GM23248 (cell line): ENCODE results near the gene RHBDF2. TPM values are rescaled to one million over a fixed set of nuclear protein-coding genes. Genes with fewer than 3 reads are reported as not detected.
"Not testable (repeated sequence)": the region's sequence is repeated elsewhere in the genome, so short reads cannot be mapped to it uniquely, and the experiment has no call there.

Source experiments
- DNase-seq: peaks from one replicate; pipeline ENCODE4 v3.0.0-alpha.2; 2015
- H2AFZ ChIP-seq: fragments of 200-600 bp; sonication (generic); 2 replicates; pipeline ENCODE4 v1.6.1; 2016; ENCODE audit warnings: antibody characterized with exemption
- H3F3A ChIP-seq: fragments of 200-600 bp; sonication (generic); 2 replicates; pipeline ENCODE4 v1.6.1; 2016; ENCODE audit warnings: mild to moderate bottlenecking, antibody characterized with exemption, mixed run types; ENCODE audit not compliant: insufficient read depth
- H3K27ac ChIP-seq: fragments of 200-600 bp; sonication (generic); 2 replicates; pipeline ENCODE4 v1.5.1; 2016; ENCODE audit warnings: mild to moderate bottlenecking
- H3K27me3 ChIP-seq: fragments of 200-600 bp; sonication (generic); replicated peaks from 2 replicates; pipeline ENCODE4 v1.6.1; 2016; ENCODE audit warnings: mild to moderate bottlenecking; ENCODE audit not compliant: insufficient read depth
- H3K36me3 ChIP-seq: fragments of 200-600 bp; sonication (generic); 2 replicates; pipeline ENCODE4 v1.6.1; 2016; ENCODE audit warnings: low read depth, mild to moderate bottlenecking
- H3K4me1 ChIP-seq: fragments of 200-600 bp; sonication (generic); 2 replicates; pipeline ENCODE4 v1.6.1; 2016; ENCODE audit warnings: mild to moderate bottlenecking; ENCODE audit not compliant: insufficient read depth
- H3K4me2 ChIP-seq: fragments of 200-600 bp; sonication (generic); one replicate; pipeline ENCODE4 v1.6.1; 2016; ENCODE audit warnings: mild to moderate bottlenecking; ENCODE audit not compliant: unreplicated experiment
- H3K4me3 ChIP-seq: fragments of 200-600 bp; sonication (generic); 2 replicates; pipeline ENCODE4 v1.5.1; 2016; ENCODE audit warnings: mild to moderate bottlenecking
- H3K79me2 ChIP-seq: fragments of 200-600 bp; sonication (generic); 2 replicates; pipeline ENCODE4 v1.6.1; 2016; ENCODE audit warnings: mild to moderate bottlenecking; ENCODE audit not compliant: insufficient read depth
- H3K9ac ChIP-seq: fragments of 200-600 bp; sonication (generic); 2 replicates; pipeline ENCODE4 v1.6.1; 2016; ENCODE audit warnings: mild to moderate bottlenecking
- H3K9me2 ChIP-seq: fragments of 200-600 bp; sonication (generic); 2 replicates; pipeline ENCODE4 v1.6.1; 2016; ENCODE audit warnings: mixed run types, mild to moderate bottlenecking, moderate library complexity; ENCODE audit not compliant: insufficient read depth
- H3K9me3 ChIP-seq: fragments of 200-600 bp; sonication (generic); one replicate; pipeline ENCODE4 v1.6.1; 2017; ENCODE audit warnings: low read depth
- H4K20me1 ChIP-seq: fragments of 200-600 bp; sonication (generic); 2 replicates; pipeline ENCODE4 v1.6.0; 2016; ENCODE audit not compliant: insufficient read depth
- EZH2 ChIP-seq: fragments of 200-600 bp; sonication (generic); IDR thresholded peaks from 2 replicates; pipeline ENCODE4 v1.6.1; 2018; ENCODE audit warnings: antibody characterized with exemption, mild to moderate bottlenecking; ENCODE audit not compliant: insufficient read depth, poor library complexity, severe bottlenecking
- EZH2phosphoT487 ChIP-seq: fragments of 200-600 bp; sonication (generic); IDR thresholded peaks from 2 replicates; pipeline ENCODE4 v1.6.1; 2018; ENCODE audit warnings: antibody characterized with exemption, moderate library complexity, mild to moderate bottlenecking, low read depth; ENCODE audit not compliant: insufficient read depth
- WGBS, 2 experiments: methylation state at CpG; one replicate each; pipeline ENCODE4 v1.1.6; 2015 to 2017; ENCODE audit warnings: low lambda C conversion rate in 2 of 2, low coverage in 1 of 2; ENCODE audit errors: missing lambda C conversion rate in 2 of 2; 5-methylcytosine and 5-hydroxymethylcytosine counted together
- in situ Hi-C: fragments of 300-500 bp; cut with MboI; formaldehyde crosslinking; loops from 2 replicates; pipeline ENCODE4 v1.15.0; 2020
- polyA plus RNA-seq: library from polyadenylated mRNA; unstranded; fragments of >200 nt; fragmentation: Nextera tagmentation; extraction: Ambion mirVana; gene quantifications from 2 replicates; pipeline ENCODE4 v1.2.1, GENCODE V29; 2016
- total RNA-seq: library from RNA; depleted of rRNA; stranded (reverse); fragments of >200 nt; shearing (Covaris generic); gene quantifications from 2 replicates; pipeline ENCODE4 v1.2.3, GENCODE V29; 2014

The RHBDF2 gene
- total and polyA plus RNA-seq, 2 experiments from 2014 or later: 8.9 to 12.7 TPM

- Histone ChIP-seq H4K20me1 (no peaks in the 10 kb centered on the region), H3K9me2 (no peaks in the 10 kb centered on the region), H3K4me1 (peaks cover 31% of the 10 kb centered on the region), H2AFZ (peak overlapping the region; percentile 61), H3K9ac (peak overlapping the region; percentile 82), H3K36me3 (no peaks in the 10 kb centered on the region), H3K79me2 (no peaks in the 10 kb centered on the region), H3K4me3 (peak overlapping the region; percentile 9; the same call in 1 of the 2 replicates), H3K27me3 (no peaks in the 10 kb centered on the region), H3K9me3 (no peaks in the 10 kb centered on the region), H3F3A (peaks cover 5% of the 10 kb centered on the region; the same call in 1 of the 2 replicates), H3K27ac (peak overlapping the region; percentile 94), H3K4me2 (peak overlapping the region; percentile 57)
- no peak for TF ChIP-seq EZH2
- TF ChIP-seq EZH2phosphoT487: no peak
- in situ Hi-C loops: no loop called here
- WGBS, 2 experiments: 2 to 3% methylated on average over 14 to 16 of the region's 20 CpGs
- peak; percentile 96 for DNase-seq
Observed at GRCh38 chr17:76529224-76530094, 28.2 kb upstream of the RHBDF2 start.

DNA sequence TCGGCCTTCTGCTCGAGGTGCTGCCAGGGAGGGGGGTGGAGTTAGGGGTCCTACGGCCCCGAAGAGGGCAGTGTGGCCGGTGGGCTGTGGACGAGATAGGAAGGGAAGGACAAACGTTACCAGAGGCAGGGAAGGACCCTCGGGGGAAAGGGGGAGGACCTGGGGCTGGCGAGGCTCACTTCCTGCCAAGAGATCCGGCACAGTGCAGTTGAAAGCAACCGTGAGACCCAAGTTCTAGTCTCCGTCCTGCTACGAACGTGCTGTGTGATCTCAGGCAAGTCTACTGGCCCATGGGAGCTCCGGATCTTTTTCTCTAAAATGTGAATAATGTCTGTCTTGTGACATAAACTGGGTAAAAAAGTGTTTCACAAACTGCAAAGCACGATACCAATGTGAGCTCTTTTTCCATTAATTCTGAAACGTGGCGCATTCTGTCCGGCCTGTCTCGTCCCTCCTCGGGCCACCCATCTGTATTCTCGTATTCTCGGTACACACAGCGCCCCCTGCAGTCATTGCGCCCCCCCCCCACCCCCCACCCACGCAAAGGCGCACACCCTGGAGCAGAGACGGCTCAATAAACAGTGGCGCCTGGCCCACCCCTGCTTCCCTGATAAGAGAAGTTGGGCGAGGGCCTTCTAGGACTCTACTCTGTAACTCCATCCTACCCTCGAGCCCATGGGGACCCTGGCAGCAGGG is 27.5 kb upstream of the RHBDF2 start:
- H3K4me3 ChIP-seq: no peak overlapping the region
- H2AFZ ChIP-seq: peak overlapping the region; percentile 61
- no peak for TF ChIP-seq EZH2
- no peak for TF ChIP-seq EZH2phosphoT487
- WGBS, 2 experiments: 41 to 42% methylated on average over 28 to 31 of the region's 31 CpGs
- in situ Hi-C loops: no loop called here
- no peaks in the 10 kb centered on the region for H3K9me2 ChIP-seq
- DNase-seq: peak; percentile 71
- peak overlapping the region; percentile 53 for H3K4me2 ChIP-seq
- H3K9ac ChIP-seq: peak overlapping the region; percentile 82
- H3F3A ChIP-seq: peaks cover 5% of the 10 kb centered on the region; the same call in 1 of the 2 replicates
- no peaks in the 10 kb centered on the region for H3K36me3 ChIP-seq
- no peaks in the 10 kb centered on the region for H3K27me3 ChIP-seq
- peak overlapping the region; percentile 94 for H3K27ac ChIP-seq
- H4K20me1 ChIP-seq: no peaks in the 10 kb centered on the region
- no peaks in the 10 kb centered on the region for H3K9me3 ChIP-seq
- no peaks in the 10 kb centered on the region for H3K79me2 ChIP-seq
- H3K4me1 ChIP-seq: peaks cover 32% of the 10 kb centered on the region

DNA sequence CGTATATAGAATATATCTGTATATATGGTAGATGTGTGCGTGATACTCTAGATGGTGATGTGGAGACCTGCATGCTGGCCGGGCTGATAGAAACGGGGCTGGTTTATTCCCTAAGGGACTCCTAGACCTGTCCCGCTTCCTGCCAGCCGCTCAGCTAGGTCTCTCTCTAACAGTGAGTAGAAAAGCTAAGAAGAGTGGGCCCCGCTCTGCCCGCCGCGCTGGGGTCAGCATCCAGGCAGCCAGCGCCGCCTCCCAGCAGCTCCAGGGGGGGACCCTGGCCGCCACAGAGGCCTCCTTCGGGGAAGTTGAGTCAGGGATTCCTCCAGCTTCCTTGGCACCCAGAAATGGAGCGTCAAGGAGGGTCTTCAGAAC is 26.9 kb upstream of the RHBDF2 start:
- H2AFZ ChIP-seq: peak overlapping the region; percentile 61; the same call in 1 of the 2 replicates
- peak overlapping the region; percentile 94 for H3K27ac ChIP-seq
- H3K9me2 ChIP-seq: no peaks in the 10 kb centered on the region
- peaks cover 32% of the 10 kb centered on the region for H3K4me1 ChIP-seq
- H3K79me2 ChIP-seq: no peaks in the 10 kb centered on the region
- 92 to 93% methylated on average over 15 of the region's 15 CpGs for WGBS, 2 experiments
- peaks cover 5% of the 10 kb centered on the region; the same call in 1 of the 2 replicates for H3F3A ChIP-seq
- no peaks in the 10 kb centered on the region for H3K27me3 ChIP-seq
- H3K9ac ChIP-seq: peak overlapping the region; percentile 82; the same call in 1 of the 2 replicates
- DNase-seq: no peak
- no peaks in the 10 kb centered on the region for H3K9me3 ChIP-seq
- no peaks in the 10 kb centered on the region for H3K36me3 ChIP-seq
- no peak for TF ChIP-seq EZH2phosphoT487
- TF ChIP-seq EZH2: no peak
- in situ Hi-C loops: no loop called here
- no peaks in the 10 kb centered on the region for H4K20me1 ChIP-seq
- no peak overlapping the region for H3K4me3 ChIP-seq
- no peak overlapping the region for H3K4me2 ChIP-seq

- no peaks in the 10 kb centered on the region for H3K27me3 ChIP-seq
- H3K36me3 ChIP-seq: no peaks in the 10 kb centered on the region
- no peak overlapping the region for H3K4me2 ChIP-seq
- no peak overlapping the region for H3K27ac ChIP-seq
- H3K4me1 ChIP-seq: peaks cover 32% of the 10 kb centered on the region
- no peak for TF ChIP-seq EZH2phosphoT487
- no peak for TF ChIP-seq EZH2
- no peak overlapping the region for H2AFZ ChIP-seq
- H4K20me1 ChIP-seq: no peaks in the 10 kb centered on the region
- in situ Hi-C loops: no loop called here
- H3K9ac ChIP-seq: no peak overlapping the region
- WGBS, 2 experiments: 87% methylated on average over 15 to 26 of the region's 26 CpGs
- no peak for DNase-seq
- no peaks in the 10 kb centered on the region for H3K79me2 ChIP-seq
- no peaks in the 10 kb centered on the region for H3K9me2 ChIP-seq
- no peaks in the 10 kb centered on the region for H3K9me3 ChIP-seq
- H3K4me3 ChIP-seq: no peak overlapping the region
- peaks cover 5% of the 10 kb centered on the region; the same call in 1 of the 2 replicates for H3F3A ChIP-seq
Observed at GRCh38 chr17:76527430-76528111, 26.3 kb upstream of the RHBDF2 start.

DNA sequence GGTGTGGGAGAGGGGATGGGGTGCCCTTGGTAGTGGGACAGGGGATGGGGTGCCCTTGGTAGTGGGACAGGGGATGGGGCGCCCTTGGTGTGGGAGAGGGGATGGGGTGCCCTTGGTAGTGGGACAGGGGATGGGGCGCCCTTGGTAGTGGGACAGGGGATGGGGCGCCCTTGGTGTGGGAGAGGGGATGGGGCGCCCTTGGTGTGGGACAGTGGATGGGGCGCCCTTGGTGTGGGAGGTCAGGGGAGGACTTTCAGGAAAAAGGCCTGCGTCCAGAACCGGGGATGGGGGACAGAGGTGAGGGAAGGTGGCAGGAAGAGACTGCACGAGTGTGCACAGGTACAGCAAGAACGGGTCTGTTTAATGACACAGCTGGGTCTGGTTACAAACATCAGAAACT is 25.8 kb upstream of the RHBDF2 start:
- 78 to 81% methylated on average over 4 to 9 of the region's 9 CpGs for WGBS, 2 experiments
- in situ Hi-C loops: not testable (repeated sequence)

DNA sequence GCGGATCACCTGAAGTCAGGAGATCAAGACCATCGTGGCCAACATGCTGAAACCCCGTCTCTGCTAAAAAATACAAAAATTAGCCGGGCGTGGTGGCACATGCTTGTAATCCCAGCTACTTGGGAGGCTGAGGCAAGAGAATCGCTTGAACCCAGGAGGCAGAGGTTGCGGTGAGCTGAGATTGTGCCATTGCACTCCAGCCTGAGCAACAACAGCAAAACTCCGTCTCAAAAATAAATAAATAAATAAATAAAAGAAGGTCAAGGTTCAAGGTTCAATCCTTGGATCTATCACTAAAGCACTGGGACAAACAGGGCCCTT is 24.2 kb upstream of the RHBDF2 start:
- DNase-seq, H3K9me3 ChIP-seq, H3K27ac ChIP-seq, H3K79me2 ChIP-seq, H3K4me2 ChIP-seq, H3K9me2 ChIP-seq, in situ Hi-C loops, H2AFZ ChIP-seq, H3K4me3 ChIP-seq, H3F3A ChIP-seq, H3K36me3 ChIP-seq, H3K27me3 ChIP-seq, H4K20me1 ChIP-seq: not testable (repeated sequence)
- Histone ChIP-seq H3K4me1 (peaks cover 27% of the 10 kb centered on the region), H3K9ac (peak overlapping the region; percentile 55)
- WGBS, 2 experiments: 87 to 92% methylated on average over 8 of the region's 8 CpGs

More for the DNA sequence above, 25.8 kb upstream of the RHBDF2 start:
- not testable (repeated sequence) for H3K27me3 ChIP-seq, H3F3A ChIP-seq, H3K4me3 ChIP-seq, H3K9ac ChIP-seq, H3K4me2 ChIP-seq, H3K36me3 ChIP-seq, H3K9me3 ChIP-seq, H3K79me2 ChIP-seq, H3K27ac ChIP-seq, H2AFZ ChIP-seq, H3K9me2 ChIP-seq, H4K20me1 ChIP-seq, DNase-seq
- H3K4me1 ChIP-seq: peaks cover 32% of the 10 kb centered on the region
